Testis (tissue), 2 donors: ENCODE results near the gene NLRP8.

ENCODE experiments used
- CTCF ChIP-seq, 3 experiments: fragments of 450-650 bp in 2 of 3; fragments of 200-600 bp in 1 of 3; sonication (generic) in 1 of 3; IDR thresholded peaks; one replicate each; pipeline ENCODE4 v1.5.1; 2016 to 2019; ENCODE audit warnings: antibody characterized with exemption in 3 of 3, mild to moderate bottlenecking in 2 of 3, moderate library complexity in 1 of 3
- POLR2A ChIP-seq: fragments of 450-650 bp; IDR thresholded peaks from one replicate; pipeline ENCODE4 v1.6.1; 2017; ENCODE audit warnings: antibody characterized with exemption, mild to moderate bottlenecking, moderate library complexity

- TF ChIP-seq CTCF (IDR thresholded peaks at IDR 0.05) (no peak), POLR2A (no peak)
These were observed 40.3 kb upstream of the NLRP8 start for GRCh38 chr19:55907286-55907685.
